CD14-positive monocyte (primary cell): ENCODE data around the gene NOS1. TPM values are rescaled to one million over a fixed set of nuclear protein-coding genes. Genes with fewer than 3 reads are reported as not detected.
"Not testable (repeated sequence)": the region's sequence is repeated elsewhere in the genome, so short reads cannot be mapped to it uniquely, and the experiment has no call there.

Source experiments
- DNase-seq, 3 donors: peaks; one replicate each; pipeline ENCODE4 v3.0.0-alpha.2; 2011 to 2022
- H2AFZ ChIP-seq: 2 replicates; pipeline ENCODE4 v1.6.0; 2012; ENCODE audit warnings: mild to moderate bottlenecking, low read depth, low read length, inconsistent platforms; ENCODE audit not compliant: insufficient read depth, poor library complexity, severe bottlenecking
- H3K27ac ChIP-seq, 2 donors: 1 replicate in 1 of 2; 2 replicates in 1 of 2; pipeline ENCODE4 v1.5.1; 2012 to 2013; ENCODE audit warnings: low read length in 2 of 2, control low read depth in 1 of 2, inconsistent platforms in 1 of 2, low read depth in 1 of 2, mild to moderate bottlenecking in 1 of 2
- H3K27me3 ChIP-seq, 2 donors: one replicate each; pipeline versions ENCODE4 v1.6.0 to v1.6.1; 2011 to 2013; ENCODE audit warnings: low read length in 2 of 2; ENCODE audit not compliant: control insufficient read depth in 2 of 2, insufficient read depth in 2 of 2
- H3K36me3 ChIP-seq, 2 donors: replicated peaks in 1 of 2; 1 replicate in 1 of 2; 2 replicates in 1 of 2; pipeline versions ENCODE4 v1.5.1 to v1.6.1; 2012 to 2013; ENCODE audit warnings: low read length in 2 of 2, control low read depth in 1 of 2, inconsistent platforms in 1 of 2, mild to moderate bottlenecking in 1 of 2; ENCODE audit not compliant: insufficient read depth in 2 of 2, control insufficient read depth in 1 of 2
- H3K4me1 ChIP-seq, 2 donors: 1 replicate in 1 of 2; 2 replicates in 1 of 2; pipeline versions ENCODE4 v1.5.1 to v1.6.1; 2012 to 2013; ENCODE audit warnings: low read length in 2 of 2, control low read depth in 1 of 2, inconsistent platforms in 1 of 2, mild to moderate bottlenecking in 1 of 2, moderate library complexity in 1 of 2; ENCODE audit not compliant: insufficient read depth in 2 of 2, control insufficient read depth in 1 of 2
- H3K4me2 ChIP-seq: replicated peaks from 2 replicates; pipeline ENCODE3; 2012; ENCODE audit warnings: low read length, moderate library complexity, mild to moderate bottlenecking; ENCODE audit not compliant: poor library complexity, severe bottlenecking; ENCODE audit errors: extremely low read depth
- H3K4me3 ChIP-seq, 3 experiments: fragments of 200-600 bp in 1 of 3; sonication (generic) in 1 of 3; replicated peaks in 1 of 3; 1 replicate in 2 of 3; 2 replicates in 1 of 3; pipeline ENCODE4 v1.5.1; 2011 to 2013; ENCODE audit warnings: low read length in 3 of 3, mild to moderate bottlenecking in 3 of 3, control low read depth in 2 of 3, low read depth in 2 of 3, inconsistent platforms in 1 of 3, moderate library complexity in 1 of 3
- H3K79me2 ChIP-seq: 2 replicates; pipeline ENCODE4 v1.6.0; 2012; ENCODE audit warnings: mild to moderate bottlenecking, control low read depth, inconsistent platforms, low read length, moderate library complexity; ENCODE audit not compliant: insufficient read depth
- H3K9ac ChIP-seq: 2 replicates; pipeline ENCODE4 v1.6.0; 2017; ENCODE audit warnings: low read length, mild to moderate bottlenecking; ENCODE audit not compliant: insufficient read depth, poor library complexity, severe bottlenecking
- H3K9me3 ChIP-seq, 2 donors: replicated peaks in 1 of 2; 1 replicate in 1 of 2; 2 replicates in 1 of 2; pipeline versions ENCODE4 v1.5.1 to v1.6.1; 2012 to 2013; ENCODE audit warnings: low read length in 2 of 2, control low read depth in 1 of 2; ENCODE audit not compliant: control insufficient read depth in 1 of 2, insufficient read depth in 1 of 2
- H4K20me1 ChIP-seq: 2 replicates; pipeline ENCODE4 v1.6.0; 2012; ENCODE audit warnings: mild to moderate bottlenecking, low read length, control low read depth, moderate library complexity; ENCODE audit not compliant: insufficient read depth
- H3K27ac Mint-ChIP-seq, 7 donors: one replicate each; pipeline ENCODE4 v1.8.0; 2020; ENCODE audit warnings: mild to moderate bottlenecking in 7 of 7, mixed read lengths in 7 of 7, moderate library complexity in 6 of 7, inconsistent platforms in 2 of 7
- H3K27me3 Mint-ChIP-seq, 3 donors: one replicate each; pipeline ENCODE4 v1.8.0; 2021 to 2022; ENCODE audit warnings: low read depth in 3 of 3, mild to moderate bottlenecking in 3 of 3, mixed read lengths in 3 of 3, moderate library complexity in 3 of 3, inconsistent platforms in 1 of 3
- H3K36me3 Mint-ChIP-seq, 2 donors: one replicate each; pipeline ENCODE4 v1.8.0; 2020; ENCODE audit warnings: mixed read lengths in 2 of 2, inconsistent platforms in 1 of 2, mild to moderate bottlenecking in 1 of 2
- H3K4me1 Mint-ChIP-seq: one replicate; pipeline ENCODE4 v1.8.0; 2020; ENCODE audit warnings: mild to moderate bottlenecking, mixed read lengths
- H3K4me3 Mint-ChIP-seq, 2 donors: one replicate each; pipeline ENCODE4 v1.8.0; 2020; ENCODE audit warnings: mild to moderate bottlenecking in 2 of 2, mixed read lengths in 2 of 2, moderate library complexity in 1 of 2
- H3K9me3 Mint-ChIP-seq, 7 donors: one replicate each; pipeline ENCODE4 v1.8.0; 2020 to 2022; ENCODE audit warnings: mixed read lengths in 7 of 7, mild to moderate bottlenecking in 6 of 7, moderate library complexity in 6 of 7, inconsistent platforms in 2 of 7
- CTCF ChIP-seq: fragments of 200-600 bp; IDR thresholded peaks from one replicate; pipeline ENCODE4 v1.8.0; 2022; ENCODE audit warnings: antibody characterized with exemption, mild to moderate bottlenecking
- WGBS: methylation state at CpG from one replicate; pipeline ENCODE4 v1.1.5; 2013; ENCODE audit warnings: missing lambda C conversion rate; ENCODE audit not compliant: insufficient coverage; 5-methylcytosine and 5-hydroxymethylcytosine counted together
- intact Hi-C, 2 donors: fragments of 100-400 bp; cut with micrococcal nuclease; formaldehyde crosslinking; loops; one replicate each; pipeline versions ENCODE4 v1.15.0 to v1.15.1; 2023
- polyA plus RNA-seq, 3 donors: library from polyadenylated mRNA; depleted of rRNA in 1 of 3; unstranded in 2 of 3; stranded (reverse) in 1 of 3; fragments of 300-500 nt in 2 of 3; fragments of >200 nt in 1 of 3; fragmentation: Illumina TruSeq in 2 of 3; gene quantifications; 1 replicate in 2 of 3; 2 replicates in 1 of 3; pipeline ENCODE4 v1.2.3, GENCODE V29; 2012 to 2021

Gene NOS1
- polyA plus RNA-seq, 3 donors: not detected

GRCh38 chr12:117225179-117225578 lies 136.2 kb downstream of the NOS1 start:
- Mint-ChIP-seq H3K4me1 (no peaks in the 10 kb centered on the region), H3K36me3 (no peaks in the 10 kb centered on the region), H3K27ac (no peak overlapping the region), H3K4me3 (no peak overlapping the region), H3K27me3 (peaks cover 6 to 14% (median 7%) of the 10 kb centered on the region in 3 donors), H3K9me3 (no peaks in the 10 kb centered on the region)
- H3K4me3 ChIP-seq: no peak overlapping the region
- intact Hi-C loops: no loop called here
- H3K79me2 ChIP-seq: no peaks in the 10 kb centered on the region
- WGBS: 100% methylated on average over 2 of the region's 6 CpGs
- H3K27ac ChIP-seq: no peak overlapping the region
- no peaks in the 10 kb centered on the region for H3K36me3 ChIP-seq
- H2AFZ ChIP-seq: no peak overlapping the region
- no peaks in the 10 kb centered on the region for H4K20me1 ChIP-seq
- DNase-seq: no peak
- no peak overlapping the region for H3K4me2 ChIP-seq
- H3K27me3 ChIP-seq: no peaks in the 10 kb centered on the region
- TF ChIP-seq CTCF: no peak
- H3K4me1 ChIP-seq: no peaks in the 10 kb centered on the region
- no peaks in the 10 kb centered on the region for H3K9me3 ChIP-seq
- no peak overlapping the region for H3K9ac ChIP-seq

- H3K4me3 ChIP-seq, H3K9me3 Mint-ChIP-seq, H3K9me3 ChIP-seq, H3K9ac ChIP-seq, H3K27me3 ChIP-seq, H3K36me3 ChIP-seq, H3K27ac ChIP-seq, H4K20me1 ChIP-seq, DNase-seq, H3K27ac Mint-ChIP-seq, H3K4me1 ChIP-seq, H3K79me2 ChIP-seq, H3K4me2 ChIP-seq, H3K4me1 Mint-ChIP-seq, intact Hi-C loops, H3K36me3 Mint-ChIP-seq, H3K4me3 Mint-ChIP-seq, H2AFZ ChIP-seq: not testable (repeated sequence)
- peaks cover 5 to 21% (median 13%) of the 10 kb centered on the region in 3 donors for H3K27me3 Mint-ChIP-seq
- 100% methylated on average over 2 of the region's 5 CpGs for WGBS
These were observed 140.5 kb downstream of the NOS1 start for GRCh38 chr12:117220947-117221346.
